Occipital lobe (tissue), 2 donors: ENCODE measurements around the gene REV3L. TPM values are rescaled to one million over a fixed set of nuclear protein-coding genes. Genes with fewer than 3 reads are reported as not detected.
"Not testable (repeated sequence)": the region's sequence is repeated elsewhere in the genome, so short reads cannot be mapped to it uniquely, and the experiment has no call there.

ENCODE experiments used
- DNase-seq: peaks from one replicate; lab custom pipeline; 2025; lab: John Stamatoyannopoulos, UW
- total RNA-seq: library from RNA; depleted of rRNA; stranded (reverse); fragments of >200 nt; gene quantifications from one replicate; pipeline ENCODE4 v1.2.3, GENCODE V29; 2014

The REV3L gene
- 101 TPM for total RNA-seq

- DNase-seq: peak; percentile 82
Measured at GRCh38 chr6:111482959-111483735, at the start of gene REV3L. REV3L (minus strand) TSS chr6:111483218; CDS start chr6:111482888, 330 bp downstream.

GRCh38 chr6:111531185-111531584 is 48.2 kb upstream of the REV3L start:
- DNase-seq: no peak

GRCh38 chr6:111530667-111531066 is 47.6 kb upstream of the REV3L start:
- DNase-seq: no peak

DNA sequence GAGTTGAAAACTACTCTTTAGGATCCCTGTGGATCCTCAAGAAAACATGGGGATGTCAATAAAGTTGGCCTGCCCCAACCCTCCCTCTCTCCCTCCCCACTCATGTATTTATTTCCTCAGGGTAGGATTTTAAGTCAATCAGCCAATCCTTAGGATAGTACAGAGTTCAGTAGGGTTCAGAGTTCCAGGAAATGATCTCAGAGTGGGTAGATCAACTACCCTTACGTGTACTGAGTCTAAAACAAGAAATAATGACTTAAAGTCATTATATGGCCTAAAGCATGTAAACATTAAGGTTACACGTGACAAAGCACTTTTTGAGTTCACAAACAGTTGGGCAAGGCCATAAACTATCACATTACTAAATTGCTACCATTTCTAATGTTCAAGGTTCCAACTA is 47.2 kb upstream of the REV3L start:
- DNase-seq: no peak

DNA sequence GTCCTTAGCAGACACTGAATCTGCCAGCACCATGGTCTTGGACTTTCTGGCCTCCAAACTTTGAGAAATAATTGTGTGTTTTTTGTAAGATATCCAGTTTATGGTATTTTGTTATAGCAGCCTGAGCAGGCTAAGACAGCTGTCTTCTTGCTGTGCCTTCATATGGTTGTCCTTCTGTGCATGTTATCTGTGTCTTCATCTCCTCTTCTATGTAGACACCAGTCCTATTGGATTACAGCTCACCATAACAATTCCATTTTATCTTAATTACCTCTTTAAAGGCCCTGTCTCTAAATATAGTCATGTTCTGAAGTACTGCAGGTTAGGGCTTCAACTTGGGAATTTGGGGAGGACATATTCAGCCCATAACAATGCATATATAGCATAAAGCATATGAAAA is 44.3 kb upstream of the REV3L start:
- no peak for DNase-seq

GRCh38 chr6:111524735-111525134 is 41.7 kb upstream of the REV3L start:
- DNase-seq: no peak

GRCh38 chr6:111524252-111524651 is 41.2 kb upstream of the REV3L start:
- DNase-seq: no peak

- no peak for DNase-seq
Measured at GRCh38 chr6:111523484-111524167, 40.6 kb upstream of the REV3L start.

DNA sequence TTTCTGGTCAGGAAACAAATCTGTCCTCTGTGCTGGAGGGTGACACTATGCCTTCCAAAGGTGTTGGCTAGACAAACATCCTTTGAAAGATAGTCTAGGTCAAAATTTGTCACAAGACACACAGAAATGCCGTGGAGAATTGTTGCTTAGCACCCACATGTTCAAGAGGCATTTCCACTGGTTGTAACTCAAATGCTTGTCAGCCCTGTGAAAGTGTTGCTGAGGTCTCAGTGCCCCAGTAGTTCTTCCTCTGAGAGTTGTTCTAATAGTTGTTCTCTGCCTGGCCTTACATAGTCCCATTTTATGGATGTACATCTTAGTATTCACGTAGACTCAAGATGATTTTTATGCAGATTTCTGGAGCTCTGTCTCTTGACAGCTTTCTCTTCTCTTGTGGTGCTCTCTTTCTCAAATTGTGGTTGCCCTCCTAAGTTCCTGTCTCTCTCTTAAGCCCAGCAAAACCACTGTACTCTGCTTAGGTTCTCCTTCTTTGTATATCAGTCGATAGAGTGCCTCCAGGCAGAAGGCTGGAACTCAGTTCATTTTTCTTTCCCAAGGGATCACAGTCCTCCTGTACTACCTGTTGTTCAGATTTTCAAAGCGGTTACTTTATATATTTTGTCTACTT is 39.5 kb upstream of the REV3L start:
- no peak for DNase-seq

- no peak for DNase-seq
Measured at GRCh38 chr6:111521497-111522270, 38.7 kb upstream of the REV3L start.

- DNase-seq: no peak
Measured at GRCh38 chr6:111520524-111520923, 37.5 kb upstream of the REV3L start.

GRCh38 chr6:111517965-111518364 is 34.9 kb upstream of the REV3L start:
- DNase-seq: no peak

GRCh38 chr6:111515259-111515658 is 32.2 kb upstream of the REV3L start:
- no peak for DNase-seq

DNA sequence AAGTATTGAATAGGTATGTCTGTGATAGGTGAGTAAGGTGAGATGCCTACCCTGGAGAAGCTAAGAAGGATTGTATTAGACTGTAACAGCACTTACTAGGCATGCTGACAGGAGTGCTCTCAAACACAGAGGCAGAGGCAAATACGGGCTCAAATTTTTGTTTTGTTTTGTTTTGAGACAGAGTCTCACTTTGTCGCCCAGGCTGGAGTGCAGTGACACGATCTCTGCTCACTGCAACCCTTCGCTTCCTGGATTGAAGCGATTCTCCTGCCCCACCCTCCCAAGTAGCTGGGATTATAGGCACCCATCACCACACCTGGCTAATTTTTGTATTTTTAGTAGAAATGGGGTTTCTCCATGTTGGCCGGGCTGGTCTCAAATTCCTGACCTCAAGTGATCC is 31.5 kb upstream of the REV3L start:
- not testable (repeated sequence) for DNase-seq

DNA sequence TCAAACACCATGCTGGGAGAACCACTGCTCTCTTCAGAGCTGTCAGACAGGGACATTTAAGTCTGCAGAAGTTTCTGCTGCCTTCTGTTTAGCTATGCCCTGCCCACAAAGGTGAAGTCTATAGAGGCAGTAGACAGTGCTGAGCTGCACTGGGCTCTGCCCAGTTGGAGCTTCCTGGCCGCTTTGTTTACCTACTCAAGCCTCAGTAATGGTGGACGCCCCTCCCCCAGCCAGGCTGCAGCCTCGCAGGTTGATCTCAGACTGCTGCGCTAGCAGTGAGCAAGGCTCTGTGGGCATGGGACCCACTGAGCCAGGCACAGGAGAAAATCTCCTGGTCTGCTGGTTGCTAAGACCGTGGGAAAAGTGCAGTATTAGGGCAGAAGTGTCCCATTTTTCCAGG is 24.2 kb upstream of the REV3L start:
- DNase-seq: not testable (repeated sequence)

GRCh38 chr6:111505498-111505897 is 22.5 kb upstream of the REV3L start:
- DNase-seq: not testable (repeated sequence)

- no peak for DNase-seq
Measured at GRCh38 chr6:111503660-111504059, 20.6 kb upstream of the REV3L start.

DNA sequence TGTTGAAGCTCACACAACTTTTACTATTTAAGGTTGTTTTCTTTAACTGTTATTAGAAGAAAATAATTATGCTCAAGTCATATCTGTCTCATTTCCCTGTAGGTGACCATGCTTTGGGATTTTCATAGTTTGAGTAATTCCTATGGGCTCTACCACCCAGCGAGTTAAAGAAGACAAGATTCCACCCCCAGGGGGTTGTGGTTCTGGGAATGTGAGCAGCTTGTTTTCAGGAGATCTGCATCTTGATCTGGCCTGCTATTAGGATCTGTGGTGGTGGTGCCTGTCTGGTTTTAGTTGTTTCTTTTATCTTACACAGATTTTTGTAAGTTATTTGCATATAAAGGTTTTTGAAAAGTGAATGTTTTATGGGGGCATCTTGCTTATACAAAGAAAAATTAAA is 20.2 kb upstream of the REV3L start:
- no peak for DNase-seq

GRCh38 chr6:111502154-111502553 is 19.1 kb upstream of the REV3L start:
- DNase-seq: no peak

DNA sequence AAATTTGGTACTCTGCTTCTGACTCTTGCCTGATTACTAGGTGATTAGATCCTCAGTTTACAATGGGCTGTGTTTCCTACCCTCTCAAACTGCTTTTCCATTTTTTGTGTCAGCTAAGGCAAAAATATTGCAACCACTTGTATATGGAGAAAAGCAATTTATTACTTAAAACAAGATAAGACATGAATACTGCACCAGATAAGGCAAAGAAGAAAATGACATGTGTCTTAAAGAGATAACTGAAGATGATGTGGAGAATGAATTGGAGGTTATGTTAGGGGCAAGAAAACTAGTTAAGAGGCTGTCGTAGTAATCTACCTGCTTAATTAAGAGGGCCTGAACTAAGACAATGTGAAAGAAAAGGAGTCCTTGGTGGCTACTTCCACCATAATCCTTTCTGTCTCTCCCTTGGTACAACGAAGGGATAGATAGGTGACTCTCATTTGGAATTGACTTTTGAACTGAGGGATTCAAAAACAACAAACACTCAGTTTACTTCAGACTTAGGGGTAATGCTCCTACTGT is 16.3 kb upstream of the REV3L start:
- DNase-seq: no peak

- DNase-seq: no peak
Measured at GRCh38 chr6:111494951-111495635, 12.1 kb upstream of the REV3L start.
